AML-193 (cell line): ENCODE measurements around the gene PSMB7.

Experiments used
- DNase-seq, 2 experiments: peaks; one replicate each; lab custom pipeline; 2025; lab: John Stamatoyannopoulos, UW

PSMB7 gene

GRCh38 chr9:124356745-124357390 lies 58.4 kb downstream of the PSMB7 start:
- no peak for DNase-seq

GRCh38 chr9:124355941-124356744 lies 59.1 kb downstream of the PSMB7 start:
- DNase-seq, result no peak

- DNase-seq, result no peak
These were observed 60.0 kb downstream of the PSMB7 start for GRCh38 chr9:124355039-124355940.

- no peak for DNase-seq
These were observed 60.8 kb downstream of the PSMB7 start for GRCh38 chr9:124354346-124355038.

GRCh38 chr9:124353811-124354274 lies 61.4 kb downstream of the PSMB7 start:
- DNase-seq, result no peak

- DNase-seq, result no peak
These were observed 62.0 kb downstream of the PSMB7 start for GRCh38 chr9:124353166-124353768.

GRCh38 chr9:124352616-124353015 lies 62.6 kb downstream of the PSMB7 start:
- DNase-seq, result no peak

GRCh38 chr9:124351672-124352468 lies 63.4 kb downstream of the PSMB7 start:
- no peak for DNase-seq

GRCh38 chr9:124350494-124351263 lies 64.6 kb downstream of the PSMB7 start:
- no peak for DNase-seq

- DNase-seq, result no peak
These were observed 65.4 kb downstream of the PSMB7 start for GRCh38 chr9:124349675-124350493.

- DNase-seq, result no peak
These were observed 66.0 kb downstream of the PSMB7 start for GRCh38 chr9:124349267-124349666.

GRCh38 chr9:124348831-124349230 lies 66.4 kb downstream of the PSMB7 start:
- no peak for DNase-seq

- DNase-seq, result no peak
These were observed 66.9 kb downstream of the PSMB7 start for GRCh38 chr9:124348363-124348762.

GRCh38 chr9:124347968-124348358 lies 67.3 kb downstream of the PSMB7 start:
- no peak for DNase-seq

GRCh38 chr9:124347206-124347967 lies 67.9 kb downstream of the PSMB7 start:
- DNase-seq, result no peak

GRCh38 chr9:124346347-124347163 lies 68.7 kb downstream of the PSMB7 start:
- DNase-seq, result no peak

- no peak for DNase-seq
These were observed 69.4 kb downstream of the PSMB7 start for GRCh38 chr9:124345751-124346281.
